ENCODE results near the gene PAQR7.

PAQR7 gene, protein sequence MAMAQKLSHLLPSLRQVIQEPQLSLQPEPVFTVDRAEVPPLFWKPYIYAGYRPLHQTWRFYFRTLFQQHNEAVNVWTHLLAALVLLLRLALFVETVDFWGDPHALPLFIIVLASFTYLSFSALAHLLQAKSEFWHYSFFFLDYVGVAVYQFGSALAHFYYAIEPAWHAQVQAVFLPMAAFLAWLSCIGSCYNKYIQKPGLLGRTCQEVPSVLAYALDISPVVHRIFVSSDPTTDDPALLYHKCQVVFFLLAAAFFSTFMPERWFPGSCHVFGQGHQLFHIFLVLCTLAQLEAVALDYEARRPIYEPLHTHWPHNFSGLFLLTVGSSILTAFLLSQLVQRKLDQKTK

DNA sequence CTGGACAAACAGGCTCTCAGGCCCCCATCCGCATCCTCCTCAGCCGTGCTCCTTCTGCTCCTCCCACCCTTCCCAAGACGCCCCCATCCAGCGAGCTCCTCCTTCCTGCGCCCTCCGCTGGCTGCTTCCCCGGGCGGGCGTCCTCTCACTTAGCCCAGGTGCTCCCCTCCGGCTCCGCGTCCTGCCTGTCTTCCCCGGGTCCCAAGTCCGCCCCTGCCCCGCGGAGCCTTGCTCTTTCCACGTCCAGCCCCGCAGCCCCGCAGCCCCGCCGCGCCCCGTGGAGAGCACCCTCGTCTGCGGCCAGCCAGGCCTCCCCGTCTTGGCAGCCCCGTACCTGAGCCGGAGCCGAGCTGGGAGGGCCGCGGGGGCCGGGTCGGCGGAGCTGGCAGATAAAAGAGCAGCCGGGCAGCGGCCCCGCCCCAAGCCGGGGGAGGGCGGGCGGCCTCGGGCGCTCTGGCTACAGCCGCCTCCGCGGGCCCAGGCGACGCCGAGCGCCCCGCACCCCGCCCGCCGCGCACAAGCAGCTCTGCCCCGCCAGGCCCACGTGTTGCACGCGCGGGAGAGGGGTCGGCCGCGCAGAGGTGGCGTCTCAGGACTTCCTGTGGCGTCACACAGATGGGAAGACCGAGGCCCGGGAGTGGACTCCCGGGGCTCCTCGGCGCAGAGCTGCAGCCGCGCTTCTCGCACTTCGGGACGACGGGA, at the start of gene PAQR7:
Gene PAQR7 (minus strand): TSS at position 555 of the 702 bp plus-strand sequence. CDS start 11,869 bp downstream, outside the sequence.
- H3K27ac ChIP-seq: peak within 1 kb of the TSS; percentile 55
- TF ChIP-seq, protein P1, sequence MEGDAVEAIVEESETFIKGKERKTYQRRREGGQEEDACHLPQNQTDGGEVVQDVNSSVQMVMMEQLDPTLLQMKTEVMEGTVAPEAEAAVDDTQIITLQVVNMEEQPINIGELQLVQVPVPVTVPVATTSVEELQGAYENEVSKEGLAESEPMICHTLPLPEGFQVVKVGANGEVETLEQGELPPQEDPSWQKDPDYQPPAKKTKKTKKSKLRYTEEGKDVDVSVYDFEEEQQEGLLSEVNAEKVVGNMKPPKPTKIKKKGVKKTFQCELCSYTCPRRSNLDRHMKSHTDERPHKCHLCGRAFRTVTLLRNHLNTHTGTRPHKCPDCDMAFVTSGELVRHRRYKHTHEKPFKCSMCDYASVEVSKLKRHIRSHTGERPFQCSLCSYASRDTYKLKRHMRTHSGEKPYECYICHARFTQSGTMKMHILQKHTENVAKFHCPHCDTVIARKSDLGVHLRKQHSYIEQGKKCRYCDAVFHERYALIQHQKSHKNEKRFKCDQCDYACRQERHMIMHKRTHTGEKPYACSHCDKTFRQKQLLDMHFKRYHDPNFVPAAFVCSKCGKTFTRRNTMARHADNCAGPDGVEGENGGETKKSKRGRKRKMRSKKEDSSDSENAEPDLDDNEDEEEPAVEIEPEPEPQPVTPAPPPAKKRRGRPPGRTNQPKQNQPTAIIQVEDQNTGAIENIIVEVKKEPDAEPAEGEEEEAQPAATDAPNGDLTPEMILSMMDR (IDR thresholded peaks at IDR 0.05): no peak
- TF ChIP-seq ZFX (IDR thresholded peaks at IDR 0.05; ENCODE audit: borderline replicate concordance): no peak

DNA sequence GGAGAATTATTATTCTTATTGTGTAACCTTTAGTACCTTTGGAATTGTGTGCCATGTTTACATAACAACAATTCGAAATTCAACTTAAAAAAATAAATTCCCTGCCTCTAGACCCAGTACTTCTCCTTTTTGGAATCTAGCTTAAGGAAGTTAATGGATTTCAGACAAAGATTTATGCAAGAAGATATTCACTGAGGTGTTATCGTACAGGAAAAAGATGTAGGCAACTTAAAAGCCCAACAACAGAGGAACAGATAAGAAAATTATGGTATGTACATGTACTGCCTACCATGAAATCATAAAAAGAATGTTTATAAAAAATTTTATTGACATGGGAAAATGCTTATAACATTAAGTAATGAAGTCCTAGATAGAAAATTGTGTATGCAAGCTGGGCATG, 48.9 kb upstream of the PAQR7 start:
- TF ChIP-seq, protein P1 (IDR thresholded peaks at IDR 0.05): no peak
- TF ChIP-seq ZFX (IDR thresholded peaks at IDR 0.05; ENCODE audit: borderline replicate concordance): no peak

DNA sequence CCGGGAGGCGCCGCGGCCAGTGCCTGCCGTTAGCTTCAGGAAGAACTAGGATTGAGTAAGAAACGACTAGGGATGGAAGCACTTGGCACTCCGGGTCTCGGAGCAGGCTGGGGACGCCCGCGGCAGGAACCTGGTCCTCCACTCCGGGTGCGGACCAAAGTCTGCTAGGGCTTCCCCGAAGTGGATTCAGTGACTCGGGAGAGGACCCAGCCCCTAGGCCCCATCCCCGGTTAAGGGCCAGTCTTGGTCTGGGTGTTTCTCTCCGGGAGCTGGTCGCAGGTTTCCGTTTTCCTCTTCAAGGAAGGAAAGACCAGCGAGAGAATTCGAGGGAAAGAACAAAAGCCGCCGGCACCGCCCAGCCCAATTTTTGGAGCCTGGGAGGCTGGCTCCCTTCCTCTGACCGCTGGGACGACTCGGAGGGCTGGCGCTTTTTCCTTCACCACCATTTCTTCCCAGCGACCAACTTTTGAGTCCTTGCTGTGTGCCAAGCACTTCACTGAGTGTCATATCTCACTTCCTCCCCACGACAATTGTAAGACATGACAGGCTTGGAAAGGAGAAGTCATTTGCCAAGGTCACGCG, 47.6 kb upstream of the PAQR7 start:
- TF ChIP-seq, protein P1 (IDR thresholded peaks at IDR 0.05): no peak
- TF ChIP-seq ZFX (IDR thresholded peaks at IDR 0.05; ENCODE audit: borderline replicate concordance): no peak
- H3K27ac ChIP-seq: peak overlapping the region; percentile 98

More for the DNA sequence above, 48.9 kb upstream of the PAQR7 start:
- peak overlapping the region; percentile 98 for H3K27ac ChIP-seq

DNA sequence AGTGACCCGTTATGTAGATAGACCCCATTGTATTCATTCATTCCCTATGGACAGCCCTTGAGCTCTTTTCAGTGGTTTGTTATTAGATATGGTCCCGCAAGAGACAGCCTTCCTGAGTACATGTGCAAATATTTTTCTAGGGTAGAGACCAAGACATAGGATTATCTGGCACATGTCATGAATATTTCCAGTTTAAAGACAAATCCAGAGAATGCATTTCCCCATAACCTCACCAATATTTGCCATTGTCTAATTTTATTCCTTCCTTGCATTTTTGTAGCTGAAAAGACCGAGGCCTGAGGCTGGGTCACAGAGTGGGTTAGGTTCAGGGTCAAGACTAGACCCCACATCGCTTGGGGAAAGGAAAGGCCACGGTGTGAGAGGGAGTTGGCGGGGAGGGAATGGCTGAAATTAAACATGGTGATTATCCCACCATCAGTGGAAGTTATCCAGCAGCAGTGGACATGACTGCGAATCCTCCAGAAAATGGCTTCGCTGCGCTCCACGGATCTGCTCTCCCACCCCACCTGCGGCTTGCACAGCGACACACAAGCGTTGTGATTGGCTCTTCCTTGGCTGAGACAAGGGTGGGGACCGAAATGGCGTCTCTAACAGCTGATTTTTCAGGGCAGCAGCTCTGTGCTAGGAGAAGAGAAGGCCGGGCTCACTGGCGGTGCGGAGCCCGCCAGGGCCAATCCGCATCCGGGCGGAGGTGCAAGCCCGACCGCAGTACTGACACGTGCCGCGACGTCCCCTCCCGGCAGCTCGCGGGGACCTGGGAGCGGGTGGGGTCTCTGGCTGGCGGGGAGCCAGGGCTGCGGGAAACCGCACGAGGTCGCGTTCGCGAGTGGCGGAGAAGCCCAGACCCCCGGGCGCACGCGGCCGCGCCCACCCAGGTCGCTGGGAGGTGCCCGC, 46.8 kb upstream of the PAQR7 start:
- H3K27ac ChIP-seq: peak overlapping the region; percentile 98
- no peak for TF ChIP-seq ZFX (IDR thresholded peaks at IDR 0.05; ENCODE audit: borderline replicate concordance)
- TF ChIP-seq, protein P1 (IDR thresholded peaks at IDR 0.05): no peak

DNA sequence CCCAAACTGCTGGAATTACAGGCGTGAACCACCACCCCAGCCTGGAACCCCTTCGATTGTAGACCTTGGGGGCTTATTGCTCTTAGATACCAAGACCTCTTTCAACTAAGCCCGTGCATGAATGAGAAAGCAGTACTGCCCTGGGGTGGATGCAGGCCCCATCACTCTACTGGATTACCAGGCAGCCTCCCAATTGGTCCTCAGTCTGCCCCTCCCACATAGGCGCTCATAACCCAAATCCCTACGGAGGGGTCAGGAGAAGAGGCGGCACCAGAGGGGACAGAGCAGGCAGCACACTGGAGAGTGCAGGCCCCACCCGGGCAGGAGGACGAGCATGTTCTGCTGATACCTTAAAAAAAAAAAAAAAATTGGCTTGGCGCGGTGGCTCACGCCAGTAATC, 43.1 kb upstream of the PAQR7 start:
- no peak overlapping the region for H3K27ac ChIP-seq
- TF ChIP-seq, protein P1 (IDR thresholded peaks at IDR 0.05): no peak
- no peak for TF ChIP-seq ZFX (IDR thresholded peaks at IDR 0.05; ENCODE audit: borderline replicate concordance)

DNA sequence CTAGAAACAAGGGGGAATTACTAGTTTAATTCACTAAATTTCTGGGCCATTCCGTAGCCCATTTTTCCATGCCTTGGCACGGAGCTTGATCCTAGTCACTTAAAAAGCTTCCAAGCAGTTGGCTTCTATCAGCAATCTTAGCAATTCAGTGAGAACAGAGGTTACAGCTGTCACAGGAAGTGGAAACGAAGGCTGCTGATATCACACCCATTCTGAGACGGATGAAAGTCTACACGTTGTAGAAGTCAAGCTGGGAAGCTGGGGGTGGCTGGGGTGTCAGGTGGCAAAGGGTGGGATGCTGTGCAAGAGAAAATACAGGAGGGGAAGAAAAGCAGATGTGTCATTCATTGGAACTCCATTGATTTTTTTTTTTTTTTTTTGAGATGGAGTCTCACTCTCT, 42.5 kb upstream of the PAQR7 start:
- H3K27ac ChIP-seq: no peak overlapping the region
- TF ChIP-seq, protein P1 (IDR thresholded peaks at IDR 0.05): no peak
- TF ChIP-seq ZFX (IDR thresholded peaks at IDR 0.05; ENCODE audit: borderline replicate concordance): no peak
